ENCODE measurements around the gene CTIF.

CTIF gene

GRCh38 chr18:48841381-48842258 lies 302.8 kb downstream of the CTIF start:
- no peak for DNase-seq

GRCh38 chr18:48842259-48843061 lies 303.6 kb downstream of the CTIF start:
- DNase-seq, result peak; percentile 32

GRCh38 chr18:48843162-48843561 lies 304.3 kb downstream of the CTIF start:
- no peak for DNase-seq

- DNase-seq, result no peak
Observed at GRCh38 chr18:48843596-48843995, 304.8 kb downstream of the CTIF start.

- DNase-seq, result no peak
Observed at GRCh38 chr18:48844271-48844670, 305.4 kb downstream of the CTIF start.

GRCh38 chr18:48845174-48845573 lies 306.3 kb downstream of the CTIF start:
- no peak for DNase-seq

GRCh38 chr18:48846423-48846932 lies 307.6 kb downstream of the CTIF start:
- DNase-seq, result no peak

- DNase-seq, result no peak
Observed at GRCh38 chr18:48847807-48848486, 309.1 kb downstream of the CTIF start.

GRCh38 chr18:48848641-48849143 lies 309.9 kb downstream of the CTIF start:
- DNase-seq, result no peak

GRCh38 chr18:48850822-48851598 lies 312.2 kb downstream of the CTIF start:
- DNase-seq, result no peak

- DNase-seq, result no peak
Observed at GRCh38 chr18:48851599-48851960, 312.7 kb downstream of the CTIF start.

- no peak for DNase-seq
Observed at GRCh38 chr18:48852292-48852691, 313.5 kb downstream of the CTIF start.

- no peak for DNase-seq
Observed at GRCh38 chr18:48852794-48853193, 314.0 kb downstream of the CTIF start.

- DNase-seq, result no peak
Observed at GRCh38 chr18:48853588-48853987, 314.8 kb downstream of the CTIF start.

- DNase-seq, result no peak
Observed at GRCh38 chr18:48854780-48855179, 315.9 kb downstream of the CTIF start.

GRCh38 chr18:48855422-48856377 lies 316.9 kb downstream of the CTIF start:
- no peak for DNase-seq

- DNase-seq, result no peak
Observed at GRCh38 chr18:48857023-48857694, 318.3 kb downstream of the CTIF start.

- no peak for DNase-seq
Observed at GRCh38 chr18:48858676-48859075, 319.8 kb downstream of the CTIF start.

- no peak for DNase-seq
Observed at GRCh38 chr18:48859311-48860268, 320.8 kb downstream of the CTIF start.
